ENCODE results near the gene ID4.

GRCh38 chr6:19806971-19807396 is 30.2 kb upstream of the ID4 start:
- TF ChIP-seq CTCF (IDR thresholded peaks at IDR 0.05; ENCODE audit: low read length) (no peak), EZH2 (IDR thresholded peaks at IDR 0.05; ENCODE audit: borderline replicate concordance, low read length) (no peak)

All from OCI-LY1 (cell line).